IMR-90 (cell line): ENCODE data around the gene NOC2L. TPM values are rescaled to one million over a fixed set of nuclear protein-coding genes. Genes with fewer than 3 reads are reported as not detected.

Source experiments
- ATAC-seq: fragments of 200-7000 bp; cut with Tn5 transposase; 2 replicates; pipeline ENCODE4 v1.9.1; 2020; ENCODE audit warnings: low read depth, mild to moderate bottlenecking, moderate library complexity
- BruUV-seq: library from RNA; stranded (reverse); fragments of 400-500 nt; replicated peaks from 2 replicates; lab custom pipeline; 2021; lab: Mats Ljungman, UMichigan
- CTCF ChIA-PET: fragments of 300-600 bp; formaldehyde crosslinking; extraction: SDS; loops from one replicate; lab custom pipeline; 2021; ENCODE audit warnings: antibody characterized with exemption; lab: Yijun Ruan, JAX
- POLR2A ChIA-PET: fragments of 300-600 bp; sonication (Branson Sonifier 250); formaldehyde crosslinking; loops from one replicate; lab custom pipeline; 2022; ENCODE audit warnings: antibody characterized with exemption; ENCODE audit not compliant: unreplicated experiment; lab: Charles Lee
- DNase-seq: peaks from one replicate; pipeline ENCODE4 v3.0.0; 2013
- H2AFZ ChIP-seq: replicated peaks from 2 replicates; pipeline ENCODE3; 2013; ENCODE audit warnings: low read length, mild to moderate bottlenecking; ENCODE audit not compliant: poor library complexity
- H2AK5ac ChIP-seq: 2 replicates; pipeline ENCODE4 v1.6.1; 2013; ENCODE audit warnings: low read depth, low read length, inconsistent platforms
- H2AK9ac ChIP-seq: replicated peaks from 2 replicates; pipeline ENCODE3; 2013; ENCODE audit warnings: mild to moderate bottlenecking, low read depth, low read length, moderate library complexity; ENCODE audit not compliant: poor library complexity
- H2BK120ac ChIP-seq: 2 replicates; pipeline ENCODE4 v1.6.1; 2013; ENCODE audit warnings: low read depth, low read length, inconsistent platforms
- H2BK15ac ChIP-seq: 3 replicates; pipeline ENCODE4 v1.6.1; 2013; ENCODE audit warnings: low read depth, low read length, inconsistent platforms
- H2BK20ac ChIP-seq: 2 replicates; pipeline ENCODE4 v1.6.1; 2013; ENCODE audit warnings: low read depth, mild to moderate bottlenecking, inconsistent platforms, low read length, moderate library complexity
- H2BK5ac ChIP-seq: 2 replicates; pipeline ENCODE4 v1.6.1; 2013; ENCODE audit warnings: mild to moderate bottlenecking, low read depth, low read length, inconsistent platforms; ENCODE audit not compliant: poor library complexity, severe bottlenecking
- H3K14ac ChIP-seq: replicated peaks from 2 replicates; pipeline ENCODE4 v1.6.1; 2013; ENCODE audit warnings: low read depth, low read length, inconsistent platforms
- H3K18ac ChIP-seq: 2 replicates; pipeline ENCODE4 v1.6.1; 2013; ENCODE audit warnings: low read depth, low read length, control low read depth
- H3K23ac ChIP-seq: 2 replicates; pipeline ENCODE4 v1.6.1; 2013; ENCODE audit warnings: low read depth, low read length, inconsistent platforms
- H3K27ac ChIP-seq: 2 replicates; pipeline ENCODE4 v1.5.1; 2013; ENCODE audit warnings: mild to moderate bottlenecking, control low read depth, low read length; ENCODE audit not compliant: insufficient read depth
- H3K27me3 ChIP-seq: 2 replicates; pipeline ENCODE4 v1.6.1; 2013; ENCODE audit warnings: low read length; ENCODE audit not compliant: control insufficient read depth, insufficient read depth
- H3K36me3 ChIP-seq: 2 replicates; pipeline ENCODE4 v1.6.1; 2013; ENCODE audit warnings: low read length, mixed read lengths; ENCODE audit not compliant: control insufficient read depth, insufficient read depth
- H3K4ac ChIP-seq: 2 replicates; pipeline ENCODE4 v1.6.1; 2013; ENCODE audit warnings: low read depth, low read length, inconsistent platforms
- H3K4me1 ChIP-seq: 2 replicates; pipeline ENCODE4 v1.6.1; 2013; ENCODE audit warnings: low read length, mixed read lengths; ENCODE audit not compliant: control insufficient read depth, insufficient read depth
- H3K4me2 ChIP-seq: 2 replicates; pipeline ENCODE4 v1.6.1; 2013; ENCODE audit warnings: low read depth, mild to moderate bottlenecking, control low read depth, low read length, moderate library complexity
- H3K4me3 ChIP-seq: 2 replicates; pipeline ENCODE4 v1.5.1; 2013; ENCODE audit warnings: low read depth, mild to moderate bottlenecking, control low read depth, low read length, moderate library complexity; ENCODE audit not compliant: insufficient read depth
- H3K56ac ChIP-seq: 2 replicates; pipeline ENCODE4 v1.6.1; 2013; ENCODE audit warnings: low read length, inconsistent platforms; ENCODE audit not compliant: insufficient read depth; ENCODE audit errors: extremely low read depth
- H3K79me1 ChIP-seq, 2 experiments: 2 replicates each; pipeline ENCODE4 v1.6.1; 2013; ENCODE audit warnings: low read length in 2 of 2, inconsistent platforms in 1 of 2, low read depth in 1 of 2
- H3K9ac ChIP-seq: 2 replicates; pipeline ENCODE4 v1.6.1; 2013; ENCODE audit warnings: low read depth, low read length, control low read depth
- H3K9me1 ChIP-seq: 2 replicates; pipeline ENCODE4 v1.6.1; 2013; ENCODE audit warnings: low read length, inconsistent platforms; ENCODE audit not compliant: insufficient read depth
- H3K9me3 ChIP-seq: 2 replicates; pipeline ENCODE4 v1.6.1; 2013; ENCODE audit warnings: low read length; ENCODE audit not compliant: control insufficient read depth, insufficient read depth
- H4K20me1 ChIP-seq: 2 replicates; pipeline ENCODE4 v1.6.1; 2013; ENCODE audit warnings: low read length, inconsistent platforms; ENCODE audit not compliant: insufficient read depth
- H4K5ac ChIP-seq: 2 replicates; pipeline ENCODE4 v1.6.1; 2013; ENCODE audit warnings: mild to moderate bottlenecking, low read depth, low read length, control low read depth
- H4K8ac ChIP-seq, 2 experiments: 2 replicates each; pipeline ENCODE4 v1.6.1; 2013; ENCODE audit warnings: low read depth in 2 of 2, low read length in 2 of 2, control low read depth in 1 of 2, inconsistent platforms in 1 of 2
- H4K91ac ChIP-seq: 2 replicates; pipeline ENCODE4 v1.6.1; 2013; ENCODE audit warnings: low read depth, low read length, inconsistent platforms; ENCODE audit not compliant: insufficient read depth
- BHLHE40 ChIP-seq: fragments of 150-350 bp; IDR thresholded peaks from 2 replicates; pipeline ENCODE4 v1.6.1; 2016; ENCODE audit warnings: mild to moderate bottlenecking, low read depth, low read length
- CHD1 ChIP-seq: IDR thresholded peaks from 2 replicates; pipeline ENCODE4 v1.6.1; 2012; ENCODE audit warnings: low read depth, low read length, improper control_type of control experiment
- MAFK ChIP-seq: IDR thresholded peaks from 2 replicates; pipeline ENCODE4 v1.6.1; 2012; ENCODE audit warnings: low read depth, low read length, improper control_type of control experiment
- MAZ ChIP-seq: IDR thresholded peaks from 2 replicates; pipeline ENCODE4 v1.6.1; 2012; ENCODE audit warnings: low read depth, mild to moderate bottlenecking, low read length, improper control_type of control experiment, moderate library complexity, borderline replicate concordance
- POLR2A ChIP-seq: IDR thresholded peaks from 2 replicates; pipeline ENCODE4 v1.6.1; 2012; ENCODE audit warnings: mild to moderate bottlenecking, low read depth, low read length
- RAD21 ChIP-seq: IDR thresholded peaks from 2 replicates; pipeline ENCODE4 v1.6.1; 2012; ENCODE audit warnings: low read length, improper control_type of control experiment
- RCOR1 ChIP-seq: IDR thresholded peaks from 2 replicates; pipeline ENCODE4 v1.6.1; 2012; ENCODE audit warnings: mild to moderate bottlenecking, low read length, improper control_type of control experiment; ENCODE audit not compliant: insufficient replicate concordance
- RFX5 ChIP-seq: IDR thresholded peaks from 2 replicates; pipeline ENCODE4 v1.8.0; 2012; ENCODE audit warnings: low read depth, mild to moderate bottlenecking, low read length, moderate library complexity
- SMC3 ChIP-seq: fragments of 150-350 bp; IDR thresholded peaks from 2 replicates; pipeline ENCODE4 v1.6.1; 2016; ENCODE audit warnings: low read depth, mild to moderate bottlenecking, antibody characterized with exemption, low read length, moderate library complexity
- WGBS, 2 experiments: methylation state at CpG; one replicate each; pipeline versions ENCODE4 v1.1.5 to v1.1.7; 2013; ENCODE audit warnings: missing lambda C conversion rate in 2 of 2; ENCODE audit not compliant: insufficient read length in 1 of 2; ENCODE audit errors: extremely low coverage in 2 of 2; 5-methylcytosine and 5-hydroxymethylcytosine counted together
- dilution Hi-C: fragments of 300-500 bp; cut with HindIII; formaldehyde crosslinking; loops from one replicate; pipeline ENCODE4 v1.14.3; 2018; ENCODE audit warnings: low sequenced_read_pairs; ENCODE audit not compliant: unreplicated experiment
- in situ Hi-C: fragments of 300-500 bp; cut with MboI; formaldehyde crosslinking; loops from 3 replicates; pipeline ENCODE4 v1.14.3; 2019; ENCODE audit warnings: low sequenced_read_pairs, inconsistent platforms, mixed read lengths
- intact Hi-C: fragments of 100-400 bp; cut with micrococcal nuclease; formaldehyde crosslinking; loops from 2 replicates; pipeline ENCODE4 v1.10.0; 2022
- polyA plus RNA-seq, 3 experiments: library from polyadenylated mRNA; depleted of rRNA; stranded (reverse); fragments of >200 nt; gene quantifications; 2 replicates each; pipeline ENCODE4 v1.2.3, GENCODE V29; 2012; ENCODE audit warnings: low replicate concordance in 1 of 3
- total RNA-seq: library from RNA; depleted of rRNA; stranded (reverse); fragments of >200 nt; gene quantifications from 2 replicates; pipeline ENCODE4 v1.2.3, GENCODE V29; 2012
- TF ChIP-seq, protein P1 (sequence below): fragments of 150-350 bp; IDR thresholded peaks from 2 replicates; pipeline ENCODE4 v1.6.1; 2016; ENCODE audit warnings: low read depth, mild to moderate bottlenecking, low read length, moderate library complexity, borderline replicate concordance

NOC2L gene
- total and polyA plus RNA-seq, 2 of the 4 experiments (the other 2 are of a cell fraction): 74.2 to 106 TPM

- Histone ChIP-seq H3K9me3 (no peaks in the 10 kb centered on the region), H3K23ac (no peak overlapping the region), H3K36me3 (peaks cover 9% of the 10 kb centered on the region), H3K4ac (no peak overlapping the region), H3K14ac (no peak overlapping the region), H4K91ac (no peak overlapping the region), H2BK5ac (no peak overlapping the region), H3K4me2 (no peak overlapping the region), H3K79me1 (no peaks in the 10 kb centered on the region), H2AK9ac (no peak overlapping the region), H2BK15ac (no peak overlapping the region), H4K8ac (no peak overlapping the region), H3K27ac (no peak overlapping the region), H3K4me3 (no peak overlapping the region), H2BK20ac (no peak overlapping the region), H4K5ac (no peak overlapping the region), H4K20me1 (peaks cover 6% of the 10 kb centered on the region; the same call in 1 of the 2 replicates), H2BK120ac (no peak overlapping the region), H3K18ac (no peak overlapping the region), H3K56ac (no peak overlapping the region), H2AFZ (no peak overlapping the region), H3K4me1 (no peaks in the 10 kb centered on the region), H3K9ac (no peak overlapping the region), H3K27me3 (no peaks in the 10 kb centered on the region), H3K9me1 (no peaks in the 10 kb centered on the region), H2AK5ac (no peak overlapping the region)
- in situ Hi-C loops: no loop called here
- 80% methylated on average over 11 of the region's 16 CpGs; no CpG with 5 or more reads in 1 of the 2 experiments for WGBS, 2 experiments
- no peak for ATAC-seq
- intact Hi-C loops: no loop called here
- TF ChIP-seq MAZ (no peak), SMC3 (no peak), RCOR1 (no peak), POLR2A (no peak), BHLHE40 (no peak), MAFK (no peak), RAD21 (no peak), CHD1 (no peak), RFX5 (no peak)
- TF ChIP-seq, protein P1, sequence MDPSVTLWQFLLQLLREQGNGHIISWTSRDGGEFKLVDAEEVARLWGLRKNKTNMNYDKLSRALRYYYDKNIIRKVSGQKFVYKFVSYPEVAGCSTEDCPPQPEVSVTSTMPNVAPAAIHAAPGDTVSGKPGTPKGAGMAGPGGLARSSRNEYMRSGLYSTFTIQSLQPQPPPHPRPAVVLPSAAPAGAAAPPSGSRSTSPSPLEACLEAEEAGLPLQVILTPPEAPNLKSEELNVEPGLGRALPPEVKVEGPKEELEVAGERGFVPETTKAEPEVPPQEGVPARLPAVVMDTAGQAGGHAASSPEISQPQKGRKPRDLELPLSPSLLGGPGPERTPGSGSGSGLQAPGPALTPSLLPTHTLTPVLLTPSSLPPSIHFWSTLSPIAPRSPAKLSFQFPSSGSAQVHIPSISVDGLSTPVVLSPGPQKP: no peak
- ChIA-PET CTCF (no interaction called here), POLR2A (no interaction called here)
- dilution Hi-C loops: no loop called here
- BruUV-seq: no TSS peak
- no peak for DNase-seq
Observed at GRCh38 chr1:932173-932510, 26.9 kb downstream of the NOC2L start.
